Testis (tissue), 2 donors: ENCODE measurements around the gene HNRNPL.

Source experiments
- CTCF ChIP-seq, 3 experiments: fragments of 450-650 bp in 2 of 3; fragments of 200-600 bp in 1 of 3; sonication (generic) in 1 of 3; IDR thresholded peaks; one replicate each; pipeline ENCODE4 v1.5.1; 2016 to 2019; ENCODE audit warnings: antibody characterized with exemption in 3 of 3, mild to moderate bottlenecking in 2 of 3, moderate library complexity in 1 of 3
- POLR2A ChIP-seq: fragments of 450-650 bp; IDR thresholded peaks from one replicate; pipeline ENCODE4 v1.6.1; 2017; ENCODE audit warnings: antibody characterized with exemption, mild to moderate bottlenecking, moderate library complexity

- TF ChIP-seq CTCF (IDR thresholded peaks at IDR 0.05) = no peak
- TF ChIP-seq POLR2A = no peak
These were observed 49.0 kb downstream of the HNRNPL start for GRCh38 chr19:38800577-38801347.
